ENCODE measurements around the gene ESPNL. TPM values are rescaled to one million over a fixed set of nuclear protein-coding genes. Genes with fewer than 3 reads are reported as not detected.
A peak's percentile ranks its signal among the peaks of the same experiment; 100 is the strongest.
"Not testable (repeated sequence)": the region's sequence is repeated elsewhere in the genome, so short reads cannot be mapped to it uniquely, and the experiment has no call there.

The ESPNL gene
- total RNA-seq, 1 experiment from 2014 or later = 0.19 TPM

DNA sequence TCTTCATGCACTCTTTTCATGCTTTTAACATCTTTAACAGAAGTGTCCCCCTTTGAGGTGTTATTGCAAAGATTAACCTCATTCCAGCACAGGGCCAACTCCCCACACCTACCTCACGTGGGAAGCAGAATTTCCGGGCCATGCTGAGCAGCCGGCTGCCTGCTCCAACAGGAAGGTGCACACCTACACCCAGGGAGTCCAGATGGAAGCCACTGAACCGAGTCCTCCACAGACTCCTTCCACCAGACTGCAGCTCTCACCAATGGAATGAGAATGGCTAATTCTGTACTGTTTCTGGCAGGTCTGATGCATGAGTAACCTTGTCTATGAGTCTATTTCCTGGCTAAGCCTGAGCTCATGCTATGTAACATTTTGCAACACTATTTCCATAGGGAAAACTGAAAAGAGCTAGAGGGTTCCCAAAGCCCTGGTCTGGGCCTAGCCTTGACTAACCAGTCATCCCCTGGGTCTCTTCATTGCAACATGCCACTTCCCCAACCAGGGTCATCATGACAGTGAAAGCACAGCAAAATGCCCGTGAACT lies 69.6 kb downstream of the ESPNL start:
- no peaks in the 10 kb centered on the region for H3K9me3 Mint-ChIP-seq (ENCODE audit: low read depth, unreplicated experiment)
- DNase-seq = no peak
- H3K27ac Mint-ChIP-seq (ENCODE audit: unreplicated experiment) = peak overlapping the region; percentile 42
- peaks cover 8% of the 10 kb centered on the region for H3K27me3 Mint-ChIP-seq (ENCODE audit: unreplicated experiment)
- peaks cover 57% of the 10 kb centered on the region for H3K36me3 Mint-ChIP-seq (ENCODE audit: insufficient read depth, unreplicated experiment)
- no peak for TF ChIP-seq CTCF (IDR thresholded peaks at IDR 0.05; ENCODE audit: unreplicated experiment)
- BruUV-seq (replicated peaks) = no TSS peak
- no peak overlapping the region for H3K4me3 Mint-ChIP-seq (ENCODE audit: low read depth, unreplicated experiment)
- CTCF ChIA-PET = interaction anchor here (1.0 kb wide), 1 partner anchor 27 kb away, joined by 3 read pairs; no protein-coding TSS in a partner anchor
- intact Hi-C loops (cut with micrococcal nuclease; ENCODE audit: unreplicated experiment) = no loop called here
- H3K4me1 Mint-ChIP-seq (ENCODE audit: low read depth, unreplicated experiment) = peaks cover 23% of the 10 kb centered on the region

DNA sequence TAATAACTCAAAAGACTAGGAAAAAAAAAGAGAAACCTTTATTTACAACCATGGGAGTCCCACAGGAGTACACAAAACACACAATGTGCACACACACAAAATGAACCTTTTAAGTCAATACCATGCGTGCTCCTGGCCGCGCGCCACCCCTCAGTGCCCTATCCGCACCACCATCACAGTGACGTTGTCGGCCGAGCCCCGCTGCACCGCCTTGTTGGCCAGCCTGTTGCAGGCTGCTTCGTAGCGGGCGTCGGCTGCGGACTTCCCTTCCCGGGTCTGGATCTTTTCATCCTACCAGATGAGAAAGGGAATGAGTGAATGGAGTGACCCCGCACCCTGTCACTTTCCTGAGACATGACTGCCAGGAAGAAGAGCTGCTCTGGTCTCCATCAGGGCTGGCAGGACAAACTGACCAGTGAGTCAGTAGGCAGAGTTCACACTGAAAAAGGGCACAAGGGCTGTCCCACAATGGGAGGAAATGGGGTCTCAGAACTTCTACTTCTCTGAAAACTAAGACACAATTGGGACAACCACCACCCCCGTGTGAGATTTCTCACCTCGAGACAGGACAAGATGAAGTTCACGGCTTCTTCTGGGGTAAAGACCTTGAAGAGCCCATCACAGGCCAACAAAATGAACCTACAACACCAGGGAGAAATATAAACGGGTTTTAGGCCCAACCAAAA lies 70.4 kb downstream of the ESPNL start:
- intact Hi-C loops (cut with micrococcal nuclease; ENCODE audit: unreplicated experiment) = no loop called here
- H3K9me3 Mint-ChIP-seq (ENCODE audit: low read depth, unreplicated experiment) = no peaks in the 10 kb centered on the region
- CTCF ChIA-PET = no interaction called here
- H3K27me3 Mint-ChIP-seq (ENCODE audit: unreplicated experiment) = peaks cover under 1% of the 10 kb centered on the region
- H3K4me3 Mint-ChIP-seq (ENCODE audit: low read depth, unreplicated experiment) = no peak overlapping the region
- H3K36me3 Mint-ChIP-seq (ENCODE audit: insufficient read depth, unreplicated experiment) = peaks cover 51% of the 10 kb centered on the region
- TF ChIP-seq CTCF (IDR thresholded peaks at IDR 0.05; ENCODE audit: unreplicated experiment) = no peak
- BruUV-seq (replicated peaks) = no TSS peak
- peaks cover 23% of the 10 kb centered on the region for H3K4me1 Mint-ChIP-seq (ENCODE audit: low read depth, unreplicated experiment)
- no peak for DNase-seq
- H3K27ac Mint-ChIP-seq (ENCODE audit: unreplicated experiment) = peak overlapping the region; percentile 42

DNA sequence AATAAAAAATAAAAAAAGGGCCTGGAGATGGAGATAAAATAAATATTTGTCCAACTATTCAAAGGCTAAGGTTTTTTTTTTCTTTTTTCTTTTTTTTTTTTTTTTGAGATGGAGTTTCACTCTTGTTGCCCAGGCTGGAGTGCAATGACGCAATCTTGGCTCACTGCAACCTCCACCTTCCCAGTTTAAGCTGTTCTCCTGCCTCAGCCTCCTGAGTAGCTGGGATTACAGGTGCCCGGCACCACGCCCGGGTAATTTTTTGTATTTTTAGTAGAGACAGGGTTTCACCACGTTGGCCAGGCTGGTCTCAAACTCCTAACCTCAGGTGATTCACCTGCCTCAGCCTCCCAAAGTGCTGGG lies 70.9 kb downstream of the ESPNL start:
- H3K27me3 Mint-ChIP-seq (ENCODE audit: unreplicated experiment); H3K27ac Mint-ChIP-seq (ENCODE audit: unreplicated experiment); BruUV-seq (replicated peaks); intact Hi-C loops (cut with micrococcal nuclease; ENCODE audit: unreplicated experiment); H3K4me3 Mint-ChIP-seq (ENCODE audit: low read depth, unreplicated experiment); DNase-seq; CTCF ChIA-PET; H3K9me3 Mint-ChIP-seq (ENCODE audit: low read depth, unreplicated experiment): not testable (repeated sequence)
- peaks cover 48% of the 10 kb centered on the region for H3K36me3 Mint-ChIP-seq (ENCODE audit: insufficient read depth, unreplicated experiment)
- peaks cover 23% of the 10 kb centered on the region for H3K4me1 Mint-ChIP-seq (ENCODE audit: low read depth, unreplicated experiment)

DNA sequence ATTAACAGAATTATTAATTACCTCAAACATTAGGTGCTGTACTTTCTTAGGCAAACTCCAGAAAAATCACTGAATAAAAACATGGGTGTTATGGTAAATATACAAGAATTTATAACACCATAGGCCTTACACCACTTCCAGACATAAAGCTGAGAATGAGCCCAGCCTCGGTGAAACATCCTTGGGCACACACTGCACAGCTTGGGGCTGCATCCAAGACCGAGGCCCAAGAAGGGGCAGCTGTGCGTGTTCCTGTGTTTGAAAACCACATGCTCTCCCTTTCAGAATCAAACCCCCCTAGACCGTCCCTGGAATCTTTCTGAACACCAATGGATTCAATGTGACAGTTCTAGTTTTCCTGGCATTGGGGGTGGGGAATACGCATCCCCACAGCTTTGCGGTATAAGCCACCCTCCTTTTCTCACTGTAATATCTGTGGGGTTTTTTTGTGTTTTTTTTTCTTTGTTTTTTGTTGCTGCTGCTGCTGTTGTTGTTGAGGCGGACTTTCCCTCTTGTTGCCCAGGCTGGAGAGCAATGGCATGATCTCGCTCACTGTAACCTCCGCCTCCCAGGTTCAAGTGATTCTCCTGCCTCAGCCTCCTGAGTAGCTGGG lies 71.5 kb downstream of the ESPNL start:
- Mint-ChIP-seq H3K4me1 (ENCODE audit: low read depth, unreplicated experiment) (peaks cover 23% of the 10 kb centered on the region), H3K36me3 (ENCODE audit: insufficient read depth, unreplicated experiment) (peaks cover 48% of the 10 kb centered on the region), H3K27ac (ENCODE audit: unreplicated experiment) (no peak overlapping the region), H3K9me3 (ENCODE audit: low read depth, unreplicated experiment) (no peaks in the 10 kb centered on the region), H3K4me3 (ENCODE audit: low read depth, unreplicated experiment) (no peak overlapping the region), H3K27me3 (ENCODE audit: unreplicated experiment) (no peaks in the 10 kb centered on the region)
- intact Hi-C loops (cut with micrococcal nuclease; ENCODE audit: unreplicated experiment) = no loop called here
- CTCF ChIA-PET = no interaction called here
- no TSS peak for BruUV-seq (replicated peaks)
- TF ChIP-seq CTCF (IDR thresholded peaks at IDR 0.05; ENCODE audit: unreplicated experiment) = no peak
- no peak for DNase-seq

DNA sequence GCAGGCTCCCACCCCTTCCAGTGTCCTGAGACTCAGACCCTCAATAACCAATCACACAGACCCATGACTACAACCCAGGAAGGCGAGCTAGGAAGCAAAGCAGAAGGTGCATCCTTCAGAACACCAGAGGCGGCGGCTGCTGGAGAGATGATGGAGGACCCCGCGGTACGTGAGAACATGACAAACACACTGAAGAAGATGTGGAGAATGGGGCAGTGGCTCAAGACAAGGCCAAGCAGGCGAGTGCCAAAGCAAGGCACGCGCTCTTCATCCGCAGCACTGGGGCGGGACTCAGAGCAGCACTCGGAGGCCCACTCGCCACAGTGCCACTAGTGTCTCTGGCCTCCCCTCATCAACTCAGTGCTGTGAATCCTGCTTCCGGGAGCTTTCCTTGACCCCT lies 72.3 kb downstream of the ESPNL start:
- CTCF ChIA-PET = no interaction called here
- Mint-ChIP-seq H3K9me3 (ENCODE audit: low read depth, unreplicated experiment) (no peaks in the 10 kb centered on the region), H3K4me1 (ENCODE audit: low read depth, unreplicated experiment) (peaks cover 23% of the 10 kb centered on the region), H3K27me3 (ENCODE audit: unreplicated experiment) (no peaks in the 10 kb centered on the region), H3K4me3 (ENCODE audit: low read depth, unreplicated experiment) (no peak overlapping the region), H3K36me3 (ENCODE audit: insufficient read depth, unreplicated experiment) (peaks cover 48% of the 10 kb centered on the region), H3K27ac (ENCODE audit: unreplicated experiment) (no peak overlapping the region)
- TF ChIP-seq CTCF (IDR thresholded peaks at IDR 0.05; ENCODE audit: unreplicated experiment) = no peak
- no peak for DNase-seq
- no TSS peak for BruUV-seq (replicated peaks)
- intact Hi-C loops (cut with micrococcal nuclease; ENCODE audit: unreplicated experiment) = no loop called here

All from Calu3 (cell line).